Gastrocnemius medialis (tissue), 4 donors: ENCODE results near the gene BCL11A.

ENCODE experiments used
- CTCF ChIP-seq, 5 experiments: fragments of 450-650 bp in 3 of 5; fragments of 200-600 bp in 2 of 5; sonication (generic) in 2 of 5; IDR thresholded peaks in 4 of 5; conservative IDR thresholded peaks in 1 of 5; 1 replicate in 4 of 5; 2 replicates in 1 of 5; pipeline ENCODE4 v1.5.1; 2016 to 2019; ENCODE audit warnings: antibody characterized with exemption in 5 of 5, mild to moderate bottlenecking in 3 of 5, moderate library complexity in 3 of 5
- POLR2A ChIP-seq, 2 donors: fragments of 450-650 bp; IDR thresholded peaks; one replicate each; pipeline ENCODE4 v1.6.1; 2017; ENCODE audit warnings: antibody characterized with exemption in 2 of 2, mild to moderate bottlenecking in 2 of 2, moderate library complexity in 2 of 2

- no peak for TF ChIP-seq CTCF (IDR thresholded peaks at IDR 0.05 in 4 of 5, conservative IDR thresholded peaks at IDR 0.05 in 1 of 5)
- TF ChIP-seq POLR2A (IDR thresholded peaks at IDR 0.05): no peak
Measured at GRCh38 chr2:60555066-60555782, 1.8 kb upstream of the BCL11A start.
